Endothelial cell of umbilical vein (primary cell): ENCODE measurements around the gene TYSND1. TPM values are rescaled to one million over a fixed set of nuclear protein-coding genes. Genes with fewer than 3 reads are reported as not detected.

Source experiments
- BruUV-seq: library from RNA; stranded (reverse); fragments of 400-500 nt; replicated peaks from 2 replicates; lab custom pipeline; 2021; lab: Mats Ljungman, UMichigan
- CTCF ChIA-PET: fragments of 300-600, 350-600 bp; sonication (Branson Sonifier 250); formaldehyde crosslinking; loops from one replicate; lab custom pipeline; 2021; ENCODE audit warnings: antibody characterized with exemption, inconsistent platforms; lab: Charles Lee
- POLR2A ChIA-PET: fragments of 300-600, 350-600 bp; sonication (Branson Sonifier 250); formaldehyde crosslinking; loops from one replicate; lab custom pipeline; 2021; ENCODE audit warnings: antibody characterized with exemption, inconsistent platforms; lab: Charles Lee
- DNase-seq: peaks from one replicate; pipeline ENCODE4 v3.0.0-alpha.2; 2011; ENCODE audit warnings: low read depth, low spot score
- FAIRE-seq: peaks from 2 replicates; lab custom pipeline; 2011; peaks lifted over from hg19 to GRCh38; lab: Jason Lieb, UNC
- H2AFZ ChIP-seq: 2 replicates; pipeline ENCODE4 v1.6.0; 2012; ENCODE audit warnings: low read depth, low read length, control low read depth, inconsistent platforms
- H3K27ac ChIP-seq: 2 replicates; pipeline ENCODE4 v1.5.1; 2011; ENCODE audit warnings: low read depth, mild to moderate bottlenecking, control low read depth, low read length, moderate library complexity; ENCODE audit not compliant: insufficient read depth
- H3K27me3 ChIP-seq, 2 experiments: 2 replicates each; pipeline versions ENCODE4 v1.6.0 to v1.6.1; 2011; ENCODE audit warnings: low read length in 2 of 2, mixed read lengths in 1 of 2; ENCODE audit not compliant: control insufficient read depth in 2 of 2, insufficient read depth in 2 of 2
- H3K36me3 ChIP-seq, 2 experiments: 2 replicates in 1 of 2; 3 replicates in 1 of 2; pipeline ENCODE4 v1.5.1; 2011; ENCODE audit warnings: low read length in 2 of 2, mild to moderate bottlenecking in 1 of 2, moderate library complexity in 1 of 2; ENCODE audit not compliant: control insufficient read depth in 2 of 2, insufficient read depth in 2 of 2; ENCODE audit errors: extremely low read depth in 1 of 2
- H3K4me1 ChIP-seq: 3 replicates; pipeline ENCODE4 v1.5.1; 2011; ENCODE audit warnings: mild to moderate bottlenecking, low read length; ENCODE audit not compliant: control insufficient read depth, insufficient read depth; ENCODE audit errors: extremely low read depth
- H3K4me2 ChIP-seq: 2 replicates; pipeline ENCODE4 v1.6.1; 2011; ENCODE audit warnings: low read length, control low read depth, mixed read lengths; ENCODE audit not compliant: insufficient read depth
- H3K4me3 ChIP-seq, 3 experiments: fragments of 200-600 bp in 1 of 3; sonication (generic), shearing (Covaris generic) in 1 of 3; replicated peaks in 1 of 3; 2 replicates each; pipeline ENCODE4 v1.5.1; 2011 to 2016; ENCODE audit warnings: control low read depth in 3 of 3, low read length in 3 of 3, mild to moderate bottlenecking in 2 of 3, inconsistent platforms in 1 of 3, low read depth in 1 of 3, moderate library complexity in 1 of 3; ENCODE audit not compliant: insufficient read depth in 1 of 3
- H3K79me2 ChIP-seq: 2 replicates; pipeline ENCODE4 v1.6.0; 2012; ENCODE audit warnings: low read length, inconsistent platforms; ENCODE audit not compliant: control insufficient read depth, insufficient read depth
- H3K9ac ChIP-seq: replicated peaks from 2 replicates; pipeline ENCODE3; 2011; ENCODE audit warnings: low read length, control low read depth; ENCODE audit not compliant: insufficient read depth; ENCODE audit errors: extremely low read depth
- H3K9me1 ChIP-seq: replicated peaks from 3 replicates; pipeline ENCODE4 v1.6.0; 2011; ENCODE audit warnings: mild to moderate bottlenecking, low read length; ENCODE audit not compliant: control insufficient read depth, insufficient read depth; ENCODE audit errors: extremely low read depth
- H3K9me3 ChIP-seq: replicated peaks from 2 replicates; pipeline ENCODE4 v1.5.1; 2012; ENCODE audit warnings: low read length, inconsistent platforms; ENCODE audit not compliant: control insufficient read depth, insufficient read depth
- H4K20me1 ChIP-seq: replicated peaks from 2 replicates; pipeline ENCODE3; 2011; ENCODE audit warnings: mild to moderate bottlenecking, low read length; ENCODE audit not compliant: control insufficient read depth, insufficient read depth; ENCODE audit errors: extremely low read depth
- EZH2 ChIP-seq: IDR thresholded peaks from 2 replicates; pipeline ENCODE4 v1.6.1; 2012; ENCODE audit warnings: borderline replicate concordance, low read depth, mild to moderate bottlenecking, moderate library complexity, low read length, inconsistent platforms; ENCODE audit not compliant: severe bottlenecking
- FOS ChIP-seq: IDR thresholded peaks from 2 replicates; pipeline ENCODE4 v1.6.1; 2011; ENCODE audit warnings: mild to moderate bottlenecking, low read length, moderate library complexity, borderline replicate concordance; ENCODE audit not compliant: insufficient read depth
- GATA2 ChIP-seq: IDR thresholded peaks from 2 replicates; pipeline ENCODE4 v1.7.0; 2011; ENCODE audit warnings: low read depth, mild to moderate bottlenecking, moderate library complexity, mixed read lengths, low read length; ENCODE audit not compliant: insufficient read length, insufficient read depth
- JUN ChIP-seq: IDR thresholded peaks from 2 replicates; pipeline ENCODE4 v1.6.1; 2011; ENCODE audit warnings: borderline replicate concordance, low read depth; ENCODE audit not compliant: insufficient read length, insufficient read depth
- MAX ChIP-seq: IDR thresholded peaks from 2 replicates; pipeline ENCODE4 v1.6.1; 2011; ENCODE audit not compliant: insufficient read depth, insufficient read length
- MYC ChIP-seq: IDR thresholded peaks from one replicate; pipeline ENCODE4 v1.6.1; 2011; ENCODE audit warnings: mild to moderate bottlenecking, low read depth, low read length
- POLR2A ChIP-seq: IDR thresholded peaks from 2 replicates; pipeline ENCODE4 v1.6.1; 2012; ENCODE audit warnings: low read depth, mild to moderate bottlenecking, control low read depth, low read length
- POLR2AphosphoS5 ChIP-seq: IDR thresholded peaks from 2 replicates; pipeline ENCODE4 v1.6.1; 2012; ENCODE audit warnings: low read depth, mild to moderate bottlenecking, control low read depth, low read length, moderate library complexity; ENCODE audit not compliant: insufficient read depth
- dilution Hi-C: fragments of 300-500 bp; cut with MboI; formaldehyde crosslinking; loops from one replicate; pipeline ENCODE4 v1.15.0; 2019; ENCODE audit warnings: low sequenced_read_pairs; ENCODE audit not compliant: extremely low pct_ligation_motif_present
- intact Hi-C: fragments of 100-400 bp; cut with micrococcal nuclease; formaldehyde crosslinking; loops from one replicate; pipeline ENCODE4 v1.10.0; 2022
- polyA plus RNA-seq, 4 experiments: library from polyadenylated mRNA; depleted of rRNA in 3 of 4; stranded (reverse) in 3 of 4; unstranded in 1 of 4; fragments of >200 nt; gene quantifications; 2 replicates each; pipeline versions ENCODE4 v1.2.1 to v1.2.3, GENCODE V29; 2011 to 2012; ENCODE audit warnings: missing spikeins in 1 of 4
- total RNA-seq: library from RNA; stranded (reverse); gene quantifications from 2 replicates; pipeline ENCODE4 v1.2.3, GENCODE V29; 2021
- TF ChIP-seq, protein P1 (sequence below), 2 donors: IDR thresholded peaks; 1 replicate in 1 of 2; 2 replicates in 1 of 2; pipeline ENCODE4 v1.5.1; 2011; ENCODE audit warnings: low read length in 2 of 2, mild to moderate bottlenecking in 2 of 2, moderate library complexity in 2 of 2, control low read depth in 1 of 2, inconsistent platforms in 1 of 2, low read depth in 1 of 2; ENCODE audit not compliant: insufficient read depth in 1 of 2; ENCODE audit errors: extremely low read depth in 1 of 2

TYSND1 gene
- total and polyA plus RNA-seq, 2 donors (not counting 3 experiments of a cell fraction or from before 2014, with no cell fraction given): 5.1 to 7.8 TPM

GRCh38 chr10:70164163-70164562, 17.7 kb upstream of the TYSND1 start:
- no peak for TF ChIP-seq FOS
- TF ChIP-seq MYC: no peak
- no peak for TF ChIP-seq MAX
- TF ChIP-seq JUN: no peak
- TF ChIP-seq POLR2A: no peak
- TF ChIP-seq, protein P1, sequence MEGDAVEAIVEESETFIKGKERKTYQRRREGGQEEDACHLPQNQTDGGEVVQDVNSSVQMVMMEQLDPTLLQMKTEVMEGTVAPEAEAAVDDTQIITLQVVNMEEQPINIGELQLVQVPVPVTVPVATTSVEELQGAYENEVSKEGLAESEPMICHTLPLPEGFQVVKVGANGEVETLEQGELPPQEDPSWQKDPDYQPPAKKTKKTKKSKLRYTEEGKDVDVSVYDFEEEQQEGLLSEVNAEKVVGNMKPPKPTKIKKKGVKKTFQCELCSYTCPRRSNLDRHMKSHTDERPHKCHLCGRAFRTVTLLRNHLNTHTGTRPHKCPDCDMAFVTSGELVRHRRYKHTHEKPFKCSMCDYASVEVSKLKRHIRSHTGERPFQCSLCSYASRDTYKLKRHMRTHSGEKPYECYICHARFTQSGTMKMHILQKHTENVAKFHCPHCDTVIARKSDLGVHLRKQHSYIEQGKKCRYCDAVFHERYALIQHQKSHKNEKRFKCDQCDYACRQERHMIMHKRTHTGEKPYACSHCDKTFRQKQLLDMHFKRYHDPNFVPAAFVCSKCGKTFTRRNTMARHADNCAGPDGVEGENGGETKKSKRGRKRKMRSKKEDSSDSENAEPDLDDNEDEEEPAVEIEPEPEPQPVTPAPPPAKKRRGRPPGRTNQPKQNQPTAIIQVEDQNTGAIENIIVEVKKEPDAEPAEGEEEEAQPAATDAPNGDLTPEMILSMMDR (IDR thresholded peaks at IDR 0.05; ENCODE audit: extremely low read depth in 1 of 2, insufficient read depth in 1 of 2, low read depth in 1 of 2, low read length in 2 of 2): no peak
- TF ChIP-seq EZH2: no peak
- TF ChIP-seq GATA2: no peak
- TF ChIP-seq POLR2AphosphoS5: no peak
- H3K9me1 ChIP-seq: no peaks in the 10 kb centered on the region
- DNase-seq (no peak), FAIRE-seq (no peak)
- dilution Hi-C loops: no loop called here
- no peak overlapping the region for H3K27ac ChIP-seq
- H3K9me3 ChIP-seq: no peaks in the 10 kb centered on the region
- H3K27me3 ChIP-seq: no peaks in the 10 kb centered on the region
- intact Hi-C loops: no loop called here
- peaks cover 5% of the 10 kb centered on the region for H4K20me1 ChIP-seq
- ChIA-PET POLR2A (no interaction called here), CTCF (no interaction called here)
- H3K9ac ChIP-seq: no peak overlapping the region
- no TSS peak for BruUV-seq
- no peak overlapping the region for H2AFZ ChIP-seq
- peaks cover 86% of the 10 kb centered on the region for H3K79me2 ChIP-seq
- no peak overlapping the region for H3K4me3 ChIP-seq
- peaks cover 2 to 21% of the 10 kb centered on the region in 2 experiments for H3K36me3 ChIP-seq
- peaks cover 6% of the 10 kb centered on the region for H3K4me1 ChIP-seq
- H3K4me2 ChIP-seq: no peak overlapping the region
